HepG2 (cell line): ENCODE data around the gene NAXD.

Experiments used
- MED1 ChIP-seq: sonication (generic); formaldehyde crosslinking; IDR thresholded peaks from 2 replicates; pipeline ENCODE4 v1.4.0; 2020; ENCODE audit warnings: missing genetic modification reagents
- POLR2A ChIP-seq, 2 experiments: IDR thresholded peaks; 2 replicates each; pipeline ENCODE4 v1.6.1; 2011; ENCODE audit warnings: low read depth in 2 of 2, low read length in 2 of 2, mild to moderate bottlenecking in 1 of 2, moderate library complexity in 1 of 2; ENCODE audit not compliant: insufficient read depth in 1 of 2
- ZNF577 ChIP-seq: sonication (generic); formaldehyde crosslinking; IDR thresholded peaks from 2 replicates; pipeline ENCODE4 v1.4.0; 2020; ENCODE audit warnings: mild to moderate bottlenecking, low read depth, missing genetic modification reagents, borderline replicate concordance
- ZZZ3 ChIP-seq: sonication (generic); formaldehyde crosslinking; IDR thresholded peaks from 2 replicates; pipeline ENCODE4 v1.4.0; 2020; ENCODE audit warnings: missing genetic modification reagents, mild to moderate bottlenecking, borderline replicate concordance
- TF ChIP-seq, protein P1 (sequence below): sonication (generic); formaldehyde crosslinking; IDR thresholded peaks from 2 replicates; pipeline ENCODE4 v1.8.0; 2022; ENCODE audit warnings: mild to moderate bottlenecking, missing genetic modification reagents
- TF ChIP-seq, protein P2 (sequence below): IDR thresholded peaks from 2 replicates; pipeline ENCODE4 v1.6.1; 2012; ENCODE audit warnings: inconsistent platforms
- TF ChIP-seq, protein P3 (sequence below): sonication (generic); formaldehyde crosslinking; IDR thresholded peaks from 2 replicates; pipeline ENCODE4 v1.5.0; 2020; ENCODE audit warnings: mild to moderate bottlenecking, missing genetic modification reagents, moderate library complexity

DNA sequence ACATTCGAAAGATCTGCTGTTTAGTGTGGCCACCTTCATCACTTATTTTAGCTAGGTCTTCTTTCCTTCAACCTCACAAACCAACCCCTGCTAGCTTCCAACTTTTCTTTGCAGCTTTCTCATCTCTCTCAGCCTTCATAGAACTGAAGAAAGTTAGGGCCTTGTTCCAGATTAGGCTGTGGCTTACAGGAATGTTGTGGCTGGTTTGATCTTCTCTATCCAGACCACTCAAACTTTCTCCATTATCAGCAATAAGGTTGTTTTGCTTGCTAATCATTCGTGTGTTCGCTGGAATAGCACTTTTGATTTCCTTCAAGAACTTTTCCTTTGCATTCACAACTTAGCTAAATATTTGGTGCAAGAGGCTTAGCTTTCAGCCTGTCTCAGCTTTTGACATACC, 45.9 kb downstream of the NAXD start:
- TF ChIP-seq ZNF577, result no peak
- TF ChIP-seq MED1 (CRISPR knock-in tag), result no peak
- TF ChIP-seq, protein P1, sequence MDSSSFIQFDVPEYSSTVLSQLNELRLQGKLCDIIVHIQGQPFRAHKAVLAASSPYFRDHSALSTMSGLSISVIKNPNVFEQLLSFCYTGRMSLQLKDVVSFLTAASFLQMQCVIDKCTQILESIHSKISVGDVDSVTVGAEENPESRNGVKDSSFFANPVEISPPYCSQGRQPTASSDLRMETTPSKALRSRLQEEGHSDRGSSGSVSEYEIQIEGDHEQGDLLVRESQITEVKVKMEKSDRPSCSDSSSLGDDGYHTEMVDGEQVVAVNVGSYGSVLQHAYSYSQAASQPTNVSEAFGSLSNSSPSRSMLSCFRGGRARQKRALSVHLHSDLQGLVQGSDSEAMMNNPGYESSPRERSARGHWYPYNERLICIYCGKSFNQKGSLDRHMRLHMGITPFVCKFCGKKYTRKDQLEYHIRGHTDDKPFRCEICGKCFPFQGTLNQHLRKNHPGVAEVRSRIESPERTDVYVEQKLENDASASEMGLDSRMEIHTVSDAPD (CRISPR knock-in tag), result no peak
- TF ChIP-seq ZZZ3, result no peak
- TF ChIP-seq, protein P2, sequence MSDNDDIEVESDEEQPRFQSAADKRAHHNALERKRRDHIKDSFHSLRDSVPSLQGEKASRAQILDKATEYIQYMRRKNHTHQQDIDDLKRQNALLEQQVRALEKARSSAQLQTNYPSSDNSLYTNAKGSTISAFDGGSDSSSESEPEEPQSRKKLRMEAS, result no peak
- TF ChIP-seq POLR2A (IDR thresholded peaks at IDR 0.05; ENCODE audit: insufficient read depth in 1 of 2, low read depth in 2 of 2, low read length in 2 of 2), result no peak
- TF ChIP-seq, protein P3, sequence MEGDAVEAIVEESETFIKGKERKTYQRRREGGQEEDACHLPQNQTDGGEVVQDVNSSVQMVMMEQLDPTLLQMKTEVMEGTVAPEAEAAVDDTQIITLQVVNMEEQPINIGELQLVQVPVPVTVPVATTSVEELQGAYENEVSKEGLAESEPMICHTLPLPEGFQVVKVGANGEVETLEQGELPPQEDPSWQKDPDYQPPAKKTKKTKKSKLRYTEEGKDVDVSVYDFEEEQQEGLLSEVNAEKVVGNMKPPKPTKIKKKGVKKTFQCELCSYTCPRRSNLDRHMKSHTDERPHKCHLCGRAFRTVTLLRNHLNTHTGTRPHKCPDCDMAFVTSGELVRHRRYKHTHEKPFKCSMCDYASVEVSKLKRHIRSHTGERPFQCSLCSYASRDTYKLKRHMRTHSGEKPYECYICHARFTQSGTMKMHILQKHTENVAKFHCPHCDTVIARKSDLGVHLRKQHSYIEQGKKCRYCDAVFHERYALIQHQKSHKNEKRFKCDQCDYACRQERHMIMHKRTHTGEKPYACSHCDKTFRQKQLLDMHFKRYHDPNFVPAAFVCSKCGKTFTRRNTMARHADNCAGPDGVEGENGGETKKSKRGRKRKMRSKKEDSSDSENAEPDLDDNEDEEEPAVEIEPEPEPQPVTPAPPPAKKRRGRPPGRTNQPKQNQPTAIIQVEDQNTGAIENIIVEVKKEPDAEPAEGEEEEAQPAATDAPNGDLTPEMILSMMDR (CRISPR knock-in tag), result no peak
